ENCODE data around the gene ATP5F1B.

Gene ATP5F1B

DNA sequence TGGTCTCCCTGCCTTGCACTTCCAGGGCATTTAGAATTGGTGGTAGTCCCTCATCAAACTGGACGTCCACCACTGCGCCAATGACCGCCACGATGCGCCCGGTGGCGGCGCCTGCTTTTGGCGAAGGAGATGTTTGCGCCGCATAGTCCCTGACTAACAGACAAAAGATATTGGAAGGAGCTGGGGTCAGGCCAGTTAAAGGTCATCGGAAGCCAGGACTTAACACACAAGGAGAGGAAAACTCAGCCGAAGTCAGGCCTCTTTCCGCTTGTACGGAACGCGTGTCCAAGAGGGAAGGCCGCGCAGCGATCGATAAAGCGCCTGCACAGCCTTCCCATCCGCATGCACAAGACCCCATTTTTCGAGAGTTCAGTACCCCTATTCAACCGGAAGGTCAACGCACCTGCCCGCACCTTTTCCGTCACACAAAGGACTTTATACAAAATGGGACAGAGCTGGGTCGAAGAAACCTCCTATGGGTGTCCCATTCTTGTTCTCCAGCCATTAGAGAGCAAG lies 525 bp downstream of the ATP5F1B start:
- no peak for DNase-seq

DNA sequence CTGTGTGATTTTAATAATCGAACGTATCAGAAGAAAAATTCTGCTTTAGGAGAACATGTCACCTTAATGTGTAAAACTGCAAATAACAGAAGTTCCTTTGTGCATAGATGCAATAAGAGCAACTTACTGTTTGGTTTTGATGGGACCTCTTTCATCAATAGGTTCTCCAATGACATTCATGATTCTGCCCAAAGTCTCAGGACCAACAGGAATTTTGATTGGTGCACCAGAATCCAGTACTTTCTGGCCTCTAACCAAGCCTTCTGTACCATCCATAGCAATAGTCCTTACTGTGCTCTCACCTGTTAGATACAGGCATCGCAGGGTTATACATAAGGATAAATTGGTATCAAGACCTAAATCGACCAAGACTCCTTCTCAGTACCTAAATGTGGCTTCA lies 1.1 kb downstream of the ATP5F1B start:
- DNase-seq: no peak

DNA sequence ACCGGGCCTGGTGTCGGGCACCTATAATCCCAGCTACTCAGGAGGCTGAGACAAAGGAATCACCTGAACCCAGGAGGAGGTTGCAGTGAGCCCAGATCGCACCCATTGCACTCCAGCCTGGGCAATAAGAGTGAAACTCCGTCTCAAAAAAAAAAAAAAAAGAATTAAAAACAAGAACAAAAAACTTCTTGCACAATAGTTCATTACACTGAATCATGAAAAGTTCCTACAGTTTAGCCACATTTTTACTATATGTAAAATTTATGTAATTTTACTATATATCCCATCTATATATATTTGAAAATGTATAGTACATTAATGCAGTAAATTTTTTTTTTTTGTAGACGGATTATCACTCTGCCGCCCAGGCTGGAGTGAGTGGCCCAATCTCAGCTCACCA lies 4.6 kb downstream of the ATP5F1B start:
- DNase-seq: no peak

DNA sequence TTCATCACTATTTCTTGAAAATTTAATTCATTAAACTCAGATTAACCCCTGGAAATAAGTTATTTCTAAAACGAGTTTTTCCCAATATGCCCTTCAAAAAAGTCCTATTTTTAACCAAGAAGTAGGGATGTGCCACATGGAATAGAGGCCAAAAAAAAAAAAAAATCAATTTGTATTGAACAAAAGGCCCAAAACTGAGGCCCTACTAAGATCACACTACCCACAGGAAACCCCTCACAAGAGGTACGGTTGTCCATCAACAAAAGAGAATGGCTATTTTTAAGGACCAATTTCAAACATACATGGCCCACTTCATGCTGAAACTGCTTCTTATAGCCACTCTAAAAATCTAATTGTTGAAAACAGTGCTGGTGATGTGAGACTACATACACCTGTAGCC lies 8.2 kb downstream of the ATP5F1B start:
- DNase-seq: no peak

DNA sequence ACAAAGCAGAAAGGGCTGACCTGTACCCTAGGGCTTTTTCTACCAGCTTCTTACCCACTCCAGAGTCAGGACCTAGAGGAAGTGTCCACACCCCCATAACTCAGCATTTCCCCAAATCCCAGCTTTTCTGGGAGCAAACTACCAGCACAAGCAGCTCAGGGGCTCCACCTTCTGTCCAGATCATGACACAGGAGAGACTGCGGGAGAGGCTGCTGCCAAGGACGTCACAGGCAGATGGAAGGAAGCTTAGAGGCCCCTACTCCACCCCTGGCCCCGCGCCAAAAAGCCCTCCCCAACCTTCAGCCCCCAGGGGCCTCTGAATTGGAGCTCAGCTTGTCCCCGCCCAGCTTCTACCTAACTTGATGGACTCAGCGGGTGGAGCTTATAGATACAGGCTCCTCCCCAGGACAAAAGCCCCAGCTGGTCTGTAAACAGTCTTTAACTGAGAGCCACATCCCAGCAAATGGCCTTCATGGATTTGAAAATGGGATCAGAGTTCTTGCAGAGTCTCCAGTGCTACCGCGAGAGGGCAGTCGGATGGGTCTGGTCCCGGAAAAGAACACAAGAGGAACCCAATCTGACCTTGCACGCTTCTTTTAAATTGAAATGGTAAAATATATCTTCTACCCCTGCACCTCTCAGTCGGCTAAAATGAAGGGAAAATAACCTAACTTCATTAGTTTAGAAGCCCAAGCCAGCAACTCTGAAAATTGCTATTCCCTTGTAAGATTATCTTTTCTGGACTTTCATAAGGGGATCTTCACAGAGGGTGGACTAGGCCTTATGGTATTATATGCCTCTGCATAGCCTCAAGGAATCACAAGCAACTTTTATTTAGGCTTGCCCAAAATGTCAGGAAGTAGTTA lies 8.9 kb downstream of the ATP5F1B start:
- peak; percentile 90 for DNase-seq

DNA sequence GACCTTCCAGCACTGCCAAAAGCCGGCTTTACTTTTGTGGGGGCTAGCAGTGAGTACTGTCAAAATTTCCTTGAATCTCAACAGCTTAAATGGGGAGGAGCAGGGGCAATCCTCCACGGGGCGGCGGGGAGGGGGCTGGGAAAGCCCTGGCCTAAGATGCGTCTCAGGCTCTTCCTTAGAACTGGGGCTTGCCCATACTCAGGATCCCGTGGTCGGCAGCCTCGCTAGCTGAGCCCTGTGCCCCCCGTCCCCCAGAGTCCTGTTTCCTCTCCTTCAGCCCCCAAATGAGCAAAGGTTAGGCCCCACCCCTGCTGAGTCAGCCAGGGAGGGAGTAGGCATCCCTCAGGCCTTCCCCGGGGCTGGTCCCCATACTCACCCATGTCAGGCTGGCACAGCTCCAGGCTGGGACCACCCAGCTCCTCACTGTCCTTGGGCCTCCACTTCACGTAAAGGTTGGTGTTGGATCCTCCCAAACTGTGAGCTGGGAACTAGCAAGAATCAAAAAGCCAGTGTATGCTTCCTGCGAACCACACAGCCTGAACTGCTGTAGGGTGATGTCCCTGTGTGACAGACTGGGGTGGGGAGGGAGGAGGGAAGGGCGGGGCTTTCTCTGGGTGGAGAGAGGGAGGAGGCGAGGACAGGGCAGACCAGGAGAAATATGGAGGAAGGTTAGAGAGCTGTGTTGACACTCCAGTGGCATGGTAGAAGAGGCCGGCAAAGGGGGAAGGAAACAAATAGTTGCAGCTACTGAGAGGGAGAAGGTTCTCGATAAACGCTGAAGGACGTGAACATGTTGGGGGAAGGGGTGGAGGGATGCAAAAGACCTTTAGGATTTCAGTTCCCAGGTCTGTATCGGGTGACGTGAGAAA lies 9.7 kb downstream of the ATP5F1B start:
- DNase-seq: peak; percentile 85

DNA sequence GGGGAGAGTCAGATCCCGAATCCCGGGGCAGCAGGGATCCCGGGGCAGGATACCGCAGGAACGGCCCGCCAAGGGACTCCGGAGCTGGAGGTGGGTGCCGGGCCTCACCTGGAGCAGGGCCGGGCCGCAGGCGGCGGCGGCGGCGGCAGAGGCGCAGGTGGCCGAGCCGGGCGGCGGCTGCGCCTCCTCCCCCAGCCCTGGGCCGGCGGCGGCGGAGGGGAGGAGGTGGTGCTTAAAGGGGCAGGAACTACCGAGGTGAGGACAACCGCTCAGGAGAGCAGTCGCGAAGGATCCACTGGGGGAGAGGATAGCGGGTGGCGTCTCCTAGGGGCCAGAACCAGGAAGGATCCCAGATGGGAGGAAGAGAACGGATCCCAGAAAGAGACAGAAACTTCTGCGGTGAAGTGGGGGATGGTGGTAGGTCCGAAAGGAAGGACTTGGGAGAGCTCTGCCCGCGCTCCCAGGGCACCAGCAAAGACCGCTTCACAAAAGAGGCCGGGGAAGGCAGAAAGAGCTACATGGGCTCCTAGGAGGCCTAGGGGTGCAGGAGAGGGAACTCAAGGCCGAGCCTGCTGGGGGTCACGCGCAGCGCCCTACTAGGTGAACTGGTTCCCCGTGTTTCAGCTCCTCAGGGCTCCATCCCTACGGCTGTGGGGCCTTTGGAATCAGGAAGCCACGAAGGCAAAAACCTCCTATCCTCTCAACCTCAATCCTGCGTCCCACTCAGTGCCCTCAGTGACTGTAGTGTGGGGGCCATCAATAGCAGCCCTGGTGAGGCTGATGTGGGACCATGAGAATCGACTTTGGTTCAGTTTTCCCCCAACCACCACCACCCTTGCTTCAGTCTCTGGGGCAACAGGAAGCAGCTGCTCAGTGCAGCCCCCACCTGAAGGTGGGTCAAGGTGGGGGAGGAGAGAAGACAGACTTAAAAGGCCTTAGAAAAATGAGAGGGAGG lies 10.7 kb downstream of the ATP5F1B start:
- peak; percentile 58 for DNase-seq

DNA sequence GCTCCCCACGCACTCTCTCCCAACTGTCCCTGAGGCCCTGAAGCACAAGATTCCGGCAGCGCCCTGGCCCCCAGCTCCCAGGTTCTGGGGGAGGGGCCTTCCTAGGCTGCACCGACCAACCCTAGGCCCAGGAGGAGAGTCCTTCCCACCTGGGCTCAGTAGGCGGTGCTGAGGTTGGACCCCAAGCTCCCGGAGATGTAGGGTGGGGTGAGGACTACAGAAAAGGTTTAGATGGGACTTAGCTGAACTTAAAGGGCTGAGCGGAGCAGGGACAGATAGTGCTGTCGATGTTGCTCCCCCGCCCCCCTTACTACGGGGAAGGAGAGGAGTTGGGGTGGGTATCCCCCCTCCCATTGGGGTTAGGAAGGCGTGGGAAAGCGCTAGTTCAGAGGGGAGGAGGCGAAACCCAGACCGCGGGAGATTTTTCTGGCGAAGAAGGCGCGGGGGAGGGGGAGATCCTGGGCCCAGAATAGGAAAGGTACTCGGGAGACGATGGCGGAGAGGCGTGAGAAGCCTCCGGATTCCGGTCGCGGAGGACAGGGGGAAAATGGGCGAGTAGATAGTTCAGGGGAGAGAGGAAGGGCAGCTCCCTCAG lies 11.4 kb downstream of the ATP5F1B start:
- peak; percentile 26 for DNase-seq

DNA sequence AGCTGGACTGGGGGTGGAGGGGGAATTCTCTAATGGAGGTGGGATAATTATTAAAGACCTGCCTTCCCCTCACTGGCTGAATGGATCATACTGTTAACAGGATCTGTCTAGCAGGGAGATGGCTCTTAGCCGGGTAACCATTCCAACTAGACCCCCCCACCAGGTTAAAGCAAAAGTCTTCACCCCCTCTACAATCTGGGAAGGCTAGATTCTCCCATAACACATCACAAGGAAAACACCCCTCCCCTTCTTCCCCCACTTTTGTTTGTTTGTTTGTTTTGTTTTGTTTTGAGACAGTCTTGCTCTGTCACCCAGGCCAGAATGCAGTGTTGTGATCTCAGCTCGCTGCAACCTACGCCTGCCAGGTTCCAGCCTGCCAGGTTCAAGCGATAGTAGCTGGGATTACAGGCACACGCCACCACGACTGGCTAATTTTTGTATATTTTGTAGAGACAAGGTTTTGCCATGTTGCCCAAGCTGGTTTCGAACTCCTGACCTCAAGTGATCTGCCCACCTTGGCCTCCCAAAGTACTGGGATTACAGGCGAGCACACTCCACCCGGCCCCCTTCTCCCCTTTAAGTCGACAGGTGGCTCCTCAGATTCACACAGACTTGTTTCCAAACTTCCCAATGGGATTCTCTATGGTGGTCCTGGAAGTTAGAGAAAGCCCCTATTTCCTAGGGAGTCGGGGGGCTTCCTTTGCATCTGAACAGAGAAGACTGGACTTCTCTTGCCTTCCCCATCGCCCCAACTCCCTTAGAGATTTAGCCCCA lies 12.1 kb downstream of the ATP5F1B start:
- DNase-seq: no peak

DNA sequence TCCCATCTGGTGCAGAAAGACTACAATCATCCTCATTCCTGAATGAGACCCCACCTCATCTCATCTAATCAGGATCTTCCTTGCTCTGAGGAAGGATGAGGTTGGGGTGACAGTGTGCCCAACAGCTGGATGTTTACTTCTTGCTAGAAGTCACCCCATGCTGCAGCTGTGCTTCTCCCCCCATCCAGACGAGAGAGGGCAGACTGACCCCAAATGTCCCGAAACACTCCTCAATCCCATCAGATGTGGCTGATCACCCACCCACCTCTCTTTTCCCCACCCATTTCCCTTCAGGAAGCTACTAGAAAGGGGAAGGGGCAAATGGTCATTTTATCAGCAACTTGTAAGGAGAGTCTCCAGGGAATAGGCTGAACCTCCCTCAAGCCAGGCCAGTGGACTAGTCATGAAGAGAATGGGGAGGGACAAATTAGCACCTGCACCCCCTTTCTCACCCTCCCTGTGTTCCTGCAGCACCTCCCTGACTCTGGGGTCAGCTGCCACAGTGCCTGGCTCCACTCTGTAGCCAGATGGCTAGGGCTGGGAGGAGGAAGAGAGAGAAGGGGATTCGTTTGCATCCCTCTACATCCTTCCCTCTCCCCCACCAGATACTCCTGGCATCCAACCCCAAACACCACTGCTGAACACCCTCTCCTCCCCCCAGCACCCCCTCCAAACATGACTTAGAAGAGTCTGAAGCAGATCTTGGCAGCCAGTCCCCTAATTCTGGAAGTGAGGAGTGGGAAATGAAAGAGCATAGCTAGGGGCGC lies 12.9 kb downstream of the ATP5F1B start:
- DNase-seq: no peak

DNA sequence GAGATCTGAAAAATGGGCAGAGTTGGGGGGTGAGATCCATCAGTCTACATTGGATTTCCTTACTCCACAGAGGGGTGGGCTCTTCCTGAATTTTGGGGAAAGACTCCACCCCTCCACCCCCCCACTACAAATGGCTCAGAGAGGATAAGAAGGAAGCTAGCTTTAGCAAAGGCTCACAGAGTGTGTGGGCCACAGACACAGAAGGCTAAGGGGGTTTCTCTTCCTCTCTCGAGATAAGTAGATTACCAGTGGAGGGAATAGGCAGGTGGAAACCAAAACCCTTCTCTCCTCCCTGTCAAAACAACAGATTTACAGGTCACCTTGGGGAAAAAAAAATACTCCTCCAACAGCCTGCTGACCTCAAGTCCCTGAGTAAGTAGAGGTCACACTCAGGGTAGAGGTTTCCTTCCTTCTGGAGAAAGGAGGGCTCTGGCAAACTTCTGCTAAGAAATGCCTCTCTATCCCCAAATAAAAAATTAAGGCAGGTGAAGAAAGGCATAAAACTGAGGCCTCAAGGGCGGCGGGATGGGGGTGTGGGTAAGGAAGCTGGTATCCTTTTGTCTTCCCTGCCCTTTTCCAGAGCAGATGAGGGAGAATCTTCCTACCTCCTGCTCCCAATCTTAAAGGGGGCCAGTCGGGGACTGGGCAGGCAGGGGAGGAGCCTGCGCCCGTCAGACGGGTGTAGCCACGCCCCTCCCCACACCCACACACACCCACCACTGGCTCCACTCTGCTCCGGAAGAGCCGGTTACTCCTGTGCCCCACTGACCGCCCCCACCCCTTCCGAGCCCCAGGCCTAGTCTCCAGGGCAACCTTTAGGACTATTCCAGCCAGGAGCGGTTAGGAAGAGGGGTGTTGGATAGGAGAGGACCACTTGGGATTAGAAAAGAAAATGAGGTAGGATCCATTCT lies 13.7 kb downstream of the ATP5F1B start:
- DNase-seq: peak; percentile 54

DNA sequence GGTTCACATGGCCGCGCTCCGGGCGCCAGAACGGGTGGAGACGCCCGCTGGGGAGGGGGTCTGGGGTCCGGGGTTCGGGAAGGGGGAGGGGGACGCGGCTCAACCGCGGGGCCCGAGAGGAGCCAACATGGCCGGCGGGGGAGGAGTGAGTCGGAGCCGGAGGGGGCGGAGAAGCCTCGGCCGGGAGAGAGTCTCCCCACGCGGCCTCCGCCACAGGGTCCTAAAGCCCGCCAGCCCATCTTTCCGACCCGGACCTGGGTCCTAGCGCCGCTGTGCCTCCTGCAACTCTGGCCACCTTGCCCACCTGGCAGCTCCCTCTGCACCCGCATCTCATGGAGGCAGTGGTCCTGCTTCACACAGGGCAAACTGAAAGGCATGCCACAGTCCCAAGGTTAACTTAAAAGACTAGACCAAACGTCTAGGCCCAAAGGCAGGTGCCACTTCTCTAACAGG lies 15.6 kb downstream of the ATP5F1B start, which contains the start of gene BAZ2A:
TSS of gene BAZ2A (minus strand) at position 147 of the 453 bp plus-strand sequence. CDS start 12,796 bp downstream, outside the sequence.
- DNase-seq: peak; percentile 87

DNA sequence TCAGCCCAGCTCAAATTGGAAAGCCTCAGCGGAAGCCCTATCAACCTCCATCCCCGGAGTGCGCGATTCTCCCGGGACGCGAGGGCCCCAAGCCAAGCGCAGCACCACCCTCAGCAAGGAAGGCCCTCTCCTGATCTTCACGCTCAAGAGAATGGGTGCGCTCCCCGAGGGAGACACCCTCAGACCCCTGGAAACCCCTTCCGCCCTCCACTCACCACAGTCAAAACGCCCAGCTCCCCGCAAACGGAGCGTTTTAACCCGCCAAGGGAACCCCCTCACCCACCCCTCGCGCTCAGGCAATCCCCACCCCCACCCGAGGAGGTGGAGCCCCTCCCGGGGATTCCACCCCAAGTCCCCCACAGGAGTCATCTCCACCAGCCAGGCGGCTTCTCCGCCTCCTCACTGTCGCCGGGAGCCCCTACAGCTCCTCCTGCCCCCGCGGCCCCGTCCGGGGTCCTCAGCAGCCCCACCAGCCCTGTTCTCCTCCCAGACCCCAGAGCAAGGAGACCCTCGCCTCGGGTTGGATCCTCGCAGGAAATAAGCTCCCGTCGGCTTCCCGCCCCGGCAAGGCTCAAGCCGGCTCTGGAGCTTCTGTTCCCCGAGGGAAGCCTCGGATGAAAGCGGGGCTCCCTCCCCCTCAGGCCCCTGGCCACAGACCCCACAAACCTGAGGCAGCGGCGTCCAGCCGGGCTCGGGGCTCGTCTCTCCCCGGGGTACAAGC lies 16.2 kb downstream of the ATP5F1B start:
- DNase-seq: peak; percentile 48

DNA sequence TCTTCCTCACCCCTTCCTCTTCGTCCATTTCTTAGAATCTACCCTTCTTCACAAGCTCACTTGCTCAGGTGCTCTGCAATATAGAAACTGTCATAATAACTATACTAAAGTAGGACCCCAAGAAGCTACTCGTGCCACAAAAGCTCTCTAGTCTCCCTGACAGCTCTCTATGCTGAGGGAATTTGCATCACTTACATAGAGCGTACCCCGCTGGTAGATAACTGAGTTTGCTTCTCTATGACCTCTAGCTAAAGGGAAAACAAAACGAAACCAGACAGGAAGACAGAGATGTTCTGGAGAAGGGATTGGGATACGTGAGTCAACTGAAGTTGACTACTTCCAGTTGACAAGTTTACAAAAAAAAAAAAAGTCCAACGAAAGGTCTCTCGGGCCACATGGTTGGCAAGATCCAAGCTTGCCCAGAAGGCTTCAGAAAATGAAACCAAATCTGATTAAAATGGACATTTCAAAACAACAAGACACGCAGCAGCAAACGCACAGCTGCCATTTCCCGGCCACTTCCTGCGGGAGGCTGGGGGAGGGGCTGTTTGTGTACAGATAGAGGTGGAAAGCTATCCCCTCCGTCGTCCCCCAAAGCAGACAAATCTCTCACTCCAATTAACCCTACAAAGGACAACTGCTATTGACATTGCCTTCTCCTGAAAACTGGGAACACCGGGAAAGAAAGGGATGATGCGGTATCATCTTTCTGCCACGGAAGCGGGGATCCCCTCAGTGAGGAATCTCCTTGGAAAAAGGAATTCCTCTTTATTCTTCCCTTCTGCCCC lies 16.9 kb downstream of the ATP5F1B start:
- DNase-seq: peak; percentile 53

DNA sequence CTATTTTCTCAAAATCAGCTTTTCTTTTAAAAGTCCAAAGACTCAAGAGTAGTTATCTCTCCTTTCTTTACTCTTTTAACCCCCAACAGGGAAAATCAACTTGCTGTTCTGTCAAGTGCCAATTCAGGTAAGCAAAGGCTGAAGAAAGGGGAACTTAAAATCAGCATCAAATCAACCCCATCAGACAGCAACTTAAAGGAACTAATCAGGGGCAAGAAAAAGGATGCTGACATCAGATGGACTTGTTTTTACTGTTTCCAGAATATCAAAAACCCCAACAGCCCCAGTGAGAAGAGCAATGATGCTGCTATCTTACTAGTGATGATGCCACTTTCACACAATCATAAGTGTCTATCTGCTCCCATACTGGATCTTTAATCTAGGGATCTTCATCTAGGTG lies 19.1 kb downstream of the ATP5F1B start:
- DNase-seq: no peak

DNA sequence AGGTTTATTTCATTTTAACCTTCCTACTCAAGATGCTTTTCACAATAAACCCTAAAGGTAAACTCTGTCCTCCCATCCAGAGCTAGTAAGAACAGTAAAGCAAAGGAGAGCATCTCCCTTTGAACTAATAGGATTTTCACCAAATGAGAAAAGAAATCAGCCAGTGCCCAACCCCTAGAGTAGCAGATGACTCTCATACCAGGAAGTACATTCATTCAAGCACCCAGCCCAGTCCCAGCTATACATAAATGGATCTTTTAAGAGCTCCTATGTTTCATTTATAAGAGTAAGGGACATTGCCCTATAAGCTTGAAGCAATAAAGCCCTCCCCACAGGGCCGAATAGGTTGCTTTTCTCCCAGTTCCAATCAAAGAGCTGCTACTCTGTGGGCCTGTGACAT lies 23.2 kb downstream of the ATP5F1B start:
- DNase-seq: no peak

DNA sequence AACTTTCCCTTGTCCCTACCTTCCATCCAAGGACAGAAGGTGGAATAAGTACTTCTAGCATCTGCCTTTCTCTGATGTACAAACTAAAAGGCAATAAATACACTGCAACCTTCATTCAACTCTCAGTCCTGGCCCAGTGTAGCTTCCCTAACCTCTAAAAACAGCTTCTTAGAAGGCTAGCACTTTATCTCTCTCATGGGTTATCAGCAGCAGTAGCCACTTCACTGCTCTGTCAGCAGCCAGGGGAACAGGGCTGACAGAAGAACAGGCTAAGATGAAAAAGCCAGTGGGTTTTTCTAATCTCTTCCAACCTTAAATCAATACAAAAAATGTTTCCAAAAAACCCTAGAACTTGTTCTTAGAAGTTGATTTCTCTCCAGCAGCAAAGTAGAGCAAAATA lies 28.9 kb downstream of the ATP5F1B start:
- no peak for DNase-seq

DNA sequence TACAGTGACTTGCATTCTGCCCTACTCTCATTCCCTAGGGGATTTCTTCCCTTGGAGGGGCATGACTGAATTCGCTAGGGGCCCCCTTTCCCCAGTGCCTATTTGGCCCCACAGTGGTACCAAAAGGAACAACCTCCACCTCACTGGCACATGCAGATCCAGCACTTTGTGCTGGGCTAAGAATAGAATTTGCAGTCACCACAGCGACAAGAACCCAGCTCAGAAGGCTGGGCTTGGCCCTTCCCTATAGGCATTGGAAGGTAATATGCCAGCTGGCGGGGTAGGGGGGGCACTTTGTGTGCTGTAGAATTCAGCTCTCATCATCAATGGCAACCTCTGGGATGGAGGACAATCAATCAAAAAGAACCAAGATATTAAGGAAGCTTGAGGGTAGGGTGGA lies 29.5 kb downstream of the ATP5F1B start:
- DNase-seq: no peak
